Left lung (tissue), 8 donors: ENCODE results near the gene FXN. TPM values are rescaled to one million over a fixed set of nuclear protein-coding genes. Genes with fewer than 3 reads are reported as not detected.

ENCODE experiments used
- polyA plus RNA-seq, 6 donors: library from polyadenylated mRNA; unstranded; fragments of 120-200 nt; gene quantifications; one replicate each; pipeline ENCODE4 v1.2.1, GENCODE V29; 2013; ENCODE audit not compliant: insufficient read length in 6 of 6
- total RNA-seq, 2 donors: library from RNA; stranded (reverse); fragmentation: NEBNext Ultra II Directional; extraction: Animal tissue kit (Norgen Biotek cat#: 25700); gene quantifications; one replicate each; pipeline ENCODE4 v1.2.1, GENCODE V29; 2021
- donor health status: DM: no; HTN: yes; CAD: no.
- donor health status: DM: no; HTN: no; CAD: no.

The FXN gene
- total and polyA plus RNA-seq, 8 donors, result 11.0 to 24.2 (median 22.3) TPM

Other genes with a start within 250 kb of the FXN start
- gene PRKACG, start 21.6 kb upstream of the FXN start, total RNA-seq, result not detected
- under 1 TPM in 1 of 6 donors, not detected in 5; 0.14 TPM for gene PRKACG, start 21.6 kb upstream of the FXN start, polyA plus RNA-seq
- gene TJP2, start 138.5 kb downstream of the FXN start, total RNA-seq, result 100 to 1,000 TPM in 1 of 2 donors, 10 to 100 TPM in 1; 93.0 to 116 TPM
- gene TJP2, start 138.5 kb downstream of the FXN start, polyA plus RNA-seq, result 100 to 1,000 TPM; 103 to 139 (median 117) TPM